Effector memory CD4-positive, alpha-beta T cell (primary cell): Measurements from ENCODE around the gene KIF2A.

ENCODE experiments used
- DNase-seq, 3 donors: peaks; one replicate each; pipeline ENCODE4 v3.0.0-alpha.2; 2020
- H3K27ac ChIP-seq: 2 replicates; pipeline ENCODE4 v1.7.0; 2013; ENCODE audit warnings: mild to moderate bottlenecking, low read length, moderate library complexity; ENCODE audit not compliant: insufficient read depth, poor library complexity, severe bottlenecking
- H3K27me3 ChIP-seq: replicated peaks from 2 replicates; pipeline ENCODE4 v1.7.0; 2013; ENCODE audit warnings: mild to moderate bottlenecking, low read length; ENCODE audit not compliant: insufficient read depth, control insufficient read depth, poor library complexity, severe bottlenecking
- H3K36me3 ChIP-seq: 2 replicates; pipeline ENCODE4 v1.7.0; 2013; ENCODE audit warnings: mild to moderate bottlenecking, low read length, moderate library complexity; ENCODE audit not compliant: control insufficient read depth, insufficient read depth
- H3K4me1 ChIP-seq: 2 replicates; pipeline ENCODE4 v1.7.0; 2013; ENCODE audit warnings: low read length, mild to moderate bottlenecking; ENCODE audit not compliant: control insufficient read depth, insufficient read depth, poor library complexity, severe bottlenecking
- H3K4me3 ChIP-seq: 2 replicates; pipeline ENCODE4 v1.7.0; 2013; ENCODE audit warnings: low read length, low read depth, mild to moderate bottlenecking; ENCODE audit not compliant: insufficient read depth, poor library complexity, severe bottlenecking
- H3K9me3 ChIP-seq: 2 replicates; pipeline ENCODE4 v1.7.0; 2013; ENCODE audit warnings: mild to moderate bottlenecking, low read length, moderate library complexity; ENCODE audit not compliant: control insufficient read depth

Gene KIF2A

GRCh38 chr5:62306896-62307689 lies 1.1 kb downstream of the KIF2A start:
- Histone ChIP-seq H3K9me3 (no peaks in the 10 kb centered on the region), H3K27me3 (no peaks in the 10 kb centered on the region), H3K27ac (peak overlapping the region; percentile 85), H3K36me3 (no peaks in the 10 kb centered on the region), H3K4me1 (peaks cover 41% of the 10 kb centered on the region), H3K4me3 (peak overlapping the region; percentile 91)
- DNase-seq = peak; percentile 28 to 43 (median 39)

- no peak overlapping the region for H3K27ac ChIP-seq
- H3K4me3 ChIP-seq = no peak overlapping the region
- no peaks in the 10 kb centered on the region for H3K27me3 ChIP-seq
- H3K4me1 ChIP-seq = peaks cover 42% of the 10 kb centered on the region
- no peaks in the 10 kb centered on the region for H3K9me3 ChIP-seq
- H3K36me3 ChIP-seq = no peaks in the 10 kb centered on the region
- DNase-seq = no peak
Measured at GRCh38 chr5:62308439-62308838, 2.4 kb downstream of the KIF2A start.

GRCh38 chr5:62309107-62309506 lies 3.1 kb downstream of the KIF2A start:
- Histone ChIP-seq H3K27ac (no peak overlapping the region), H3K4me3 (no peak overlapping the region), H3K9me3 (no peaks in the 10 kb centered on the region), H3K4me1 (peaks cover 44% of the 10 kb centered on the region), H3K27me3 (no peaks in the 10 kb centered on the region), H3K36me3 (no peaks in the 10 kb centered on the region)
- DNase-seq = no peak

GRCh38 chr5:62310426-62311143 lies 4.6 kb downstream of the KIF2A start:
- H3K4me1 ChIP-seq = peaks cover 43% of the 10 kb centered on the region
- no peak for DNase-seq
- no peaks in the 10 kb centered on the region for H3K27me3 ChIP-seq
- no peak overlapping the region for H3K4me3 ChIP-seq
- H3K27ac ChIP-seq = no peak overlapping the region
- H3K36me3 ChIP-seq = no peaks in the 10 kb centered on the region
- H3K9me3 ChIP-seq = no peaks in the 10 kb centered on the region

- Histone ChIP-seq H3K4me1 (peaks cover 48% of the 10 kb centered on the region), H3K4me3 (no peak overlapping the region), H3K36me3 (no peaks in the 10 kb centered on the region), H3K27ac (no peak overlapping the region), H3K27me3 (no peaks in the 10 kb centered on the region), H3K9me3 (no peaks in the 10 kb centered on the region)
- no peak for DNase-seq
Measured at GRCh38 chr5:62312036-62312435, 6.0 kb downstream of the KIF2A start.

GRCh38 chr5:62312674-62313073 lies 6.7 kb downstream of the KIF2A start:
- no peaks in the 10 kb centered on the region for H3K9me3 ChIP-seq
- H3K27ac ChIP-seq = no peak overlapping the region
- peaks cover 48% of the 10 kb centered on the region for H3K4me1 ChIP-seq
- no peaks in the 10 kb centered on the region for H3K27me3 ChIP-seq
- H3K4me3 ChIP-seq = no peak overlapping the region
- no peak for DNase-seq
- H3K36me3 ChIP-seq = no peaks in the 10 kb centered on the region

GRCh38 chr5:62314213-62314830 lies 8.3 kb downstream of the KIF2A start:
- no peak for DNase-seq
- Histone ChIP-seq H3K4me3 (no peak overlapping the region), H3K27me3 (no peaks in the 10 kb centered on the region), H3K9me3 (no peaks in the 10 kb centered on the region), H3K4me1 (peaks cover 42% of the 10 kb centered on the region), H3K36me3 (no peaks in the 10 kb centered on the region), H3K27ac (no peak overlapping the region)

- Histone ChIP-seq H3K36me3 (no peaks in the 10 kb centered on the region), H3K4me3 (no peak overlapping the region), H3K27me3 (no peaks in the 10 kb centered on the region), H3K27ac (no peak overlapping the region), H3K4me1 (peaks cover 37% of the 10 kb centered on the region), H3K9me3 (no peaks in the 10 kb centered on the region)
- no peak for DNase-seq
Measured at GRCh38 chr5:62315376-62316175, 9.6 kb downstream of the KIF2A start.

- Histone ChIP-seq H3K27ac (no peak overlapping the region), H3K27me3 (no peaks in the 10 kb centered on the region), H3K4me1 (peaks cover 31% of the 10 kb centered on the region), H3K4me3 (no peak overlapping the region), H3K9me3 (no peaks in the 10 kb centered on the region), H3K36me3 (no peaks in the 10 kb centered on the region)
- DNase-seq = no peak
Measured at GRCh38 chr5:62316176-62316502, 10.1 kb downstream of the KIF2A start.
